ENCODE results near the gene ZFAND3. TPM values are rescaled to one million over a fixed set of nuclear protein-coding genes. Genes with fewer than 3 reads are reported as not detected.

The ZFAND3 gene, protein sequence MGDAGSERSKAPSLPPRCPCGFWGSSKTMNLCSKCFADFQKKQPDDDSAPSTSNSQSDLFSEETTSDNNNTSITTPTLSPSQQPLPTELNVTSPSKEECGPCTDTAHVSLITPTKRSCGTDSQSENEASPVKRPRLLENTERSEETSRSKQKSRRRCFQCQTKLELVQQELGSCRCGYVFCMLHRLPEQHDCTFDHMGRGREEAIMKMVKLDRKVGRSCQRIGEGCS
- 12.0 and 21.4 TPM in 2 replicates for polyA plus RNA-seq (2011; rRNA removed)
- polyA plus RNA-seq (2012; cell fraction: cytosol; rRNA removed), result 7.9 and 10.6 TPM in 2 replicates
- polyA plus RNA-seq (2012; cell fraction: nucleus; rRNA removed), result 8.3 and 14.5 TPM in 2 replicates
- 50.0 to 53.4 TPM (median 52.4 TPM) in 3 replicates for polyA plus RNA-seq (2017; fragmentation: RNase III; extraction: RNeasy Plus Mini Kit Qiagen cat#74134 plus additional on column Dnase treatment)
- polyA minus RNA-seq (2011; rRNA and poly(A)+ RNA removed), result 19.3 and 27.2 TPM in 2 replicates

DNA sequence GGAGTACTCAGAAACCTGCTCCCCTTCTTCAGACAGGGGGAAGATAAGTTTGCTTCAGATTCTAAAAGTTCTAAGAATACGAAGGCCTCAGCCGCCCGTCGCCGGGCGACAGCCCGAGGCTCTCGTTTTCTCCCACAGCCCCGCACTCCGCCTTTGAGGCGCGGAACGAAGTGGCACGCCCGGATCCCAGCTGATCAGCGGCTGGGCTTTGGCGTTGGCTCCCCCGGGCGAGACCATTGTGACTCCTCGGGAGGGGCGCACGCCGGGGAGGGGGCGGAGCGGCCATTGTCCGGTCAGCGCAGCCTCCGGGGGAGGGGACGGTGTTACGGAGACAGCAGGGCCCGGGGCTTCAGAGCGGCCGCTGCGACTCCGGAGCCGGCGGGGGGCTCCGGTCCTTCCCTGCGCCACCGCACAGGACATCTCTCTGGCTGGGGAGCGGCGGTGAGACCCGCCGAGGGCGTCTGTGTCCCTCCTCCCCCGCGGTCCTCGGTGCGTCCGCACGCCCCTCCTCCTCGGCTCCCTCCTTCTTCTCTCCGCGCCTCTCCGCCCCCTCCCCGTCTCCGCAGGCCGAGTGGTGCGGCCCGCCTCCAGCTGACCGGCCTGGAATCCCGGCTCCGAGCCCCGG lies at the start of gene ZFAND3:
Gene ZFAND3 (plus strand): TSS at position 551 of the 625 bp plus-strand sequence. CDS start 219 bp downstream, outside the sequence.
- Histone ChIP-seq H3K9me3 (no peaks in the 10 kb centered on the region), H3K4me3 (peak within 1 kb of the TSS; percentile 62), H3K4me2 (peak within 1 kb of the TSS; percentile 86), H3K4me1 (peaks cover 35% of the 10 kb centered on the region), H3K27ac (peak within 1 kb of the TSS; percentile 98 to 100)
- TF ChIP-seq GATA3 (IDR thresholded peaks at IDR 0.05; ENCODE audit: borderline replicate concordance) (peak; percentile 79; the same call in 1 of the 2 replicates), BHLHE40 (IDR thresholded peaks at IDR 0.05; ENCODE audit: low read depth, low read length) (peak; percentile 74), RCOR1 (IDR thresholded peaks at IDR 0.05; ENCODE audit: low read depth, low read length) (no peak), POLR2AphosphoS2 (conservative IDR thresholded peaks at IDR 0.05; ENCODE audit: low read length) (no peak), JUN (IDR thresholded peaks at IDR 0.05) (peak in 1 of 2 experiments; percentile 65; a peak in 2 of 5 replicates), MAZ (IDR thresholded peaks at IDR 0.05; ENCODE audit: borderline replicate concordance, low read depth, low read length) (peak; percentile 93)
- TF ChIP-seq, protein P1, sequence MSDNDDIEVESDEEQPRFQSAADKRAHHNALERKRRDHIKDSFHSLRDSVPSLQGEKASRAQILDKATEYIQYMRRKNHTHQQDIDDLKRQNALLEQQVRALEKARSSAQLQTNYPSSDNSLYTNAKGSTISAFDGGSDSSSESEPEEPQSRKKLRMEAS (IDR thresholded peaks at IDR 0.05), result peak; percentile 66
- TF ChIP-seq, protein P2, sequence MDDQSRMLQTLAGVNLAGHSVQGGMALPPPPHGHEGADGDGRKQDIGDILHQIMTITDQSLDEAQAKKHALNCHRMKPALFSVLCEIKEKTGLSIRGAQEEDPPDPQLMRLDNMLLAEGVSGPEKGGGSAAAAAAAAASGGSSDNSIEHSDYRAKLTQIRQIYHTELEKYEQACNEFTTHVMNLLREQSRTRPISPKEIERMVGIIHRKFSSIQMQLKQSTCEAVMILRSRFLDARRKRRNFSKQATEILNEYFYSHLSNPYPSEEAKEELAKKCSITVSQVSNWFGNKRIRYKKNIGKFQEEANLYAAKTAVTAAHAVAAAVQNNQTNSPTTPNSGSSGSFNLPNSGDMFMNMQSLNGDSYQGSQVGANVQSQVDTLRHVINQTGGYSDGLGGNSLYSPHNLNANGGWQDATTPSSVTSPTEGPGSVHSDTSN (IDR thresholded peaks at IDR 0.05), result peak; percentile 87
- peak; percentile 82 to 96 for DNase-seq (ENCODE audit: low read depth in 1 of 2, low spot score in 1 of 2)
- ATAC-seq, result peak; percentile 90 to 95
- WGBS (ENCODE audit: missing lambda C conversion rate), result 3% methylated on average over 18 of the region's 64 CpGs
- FAIRE-seq, result no peak
- ChIA-PET CTCF (interaction anchor here (2.3 kb wide), 1 partner anchor 28 kb away, joined by 13 read pairs; no protein-coding TSS in a partner anchor), POLR2A (interaction anchor here (0.7 to 2.0 kb wide), 6 partner anchors 24 to 820 kb away, joined by 3 to 7 read pairs (median 5); no protein-coding TSS in a partner anchor)

DNA sequence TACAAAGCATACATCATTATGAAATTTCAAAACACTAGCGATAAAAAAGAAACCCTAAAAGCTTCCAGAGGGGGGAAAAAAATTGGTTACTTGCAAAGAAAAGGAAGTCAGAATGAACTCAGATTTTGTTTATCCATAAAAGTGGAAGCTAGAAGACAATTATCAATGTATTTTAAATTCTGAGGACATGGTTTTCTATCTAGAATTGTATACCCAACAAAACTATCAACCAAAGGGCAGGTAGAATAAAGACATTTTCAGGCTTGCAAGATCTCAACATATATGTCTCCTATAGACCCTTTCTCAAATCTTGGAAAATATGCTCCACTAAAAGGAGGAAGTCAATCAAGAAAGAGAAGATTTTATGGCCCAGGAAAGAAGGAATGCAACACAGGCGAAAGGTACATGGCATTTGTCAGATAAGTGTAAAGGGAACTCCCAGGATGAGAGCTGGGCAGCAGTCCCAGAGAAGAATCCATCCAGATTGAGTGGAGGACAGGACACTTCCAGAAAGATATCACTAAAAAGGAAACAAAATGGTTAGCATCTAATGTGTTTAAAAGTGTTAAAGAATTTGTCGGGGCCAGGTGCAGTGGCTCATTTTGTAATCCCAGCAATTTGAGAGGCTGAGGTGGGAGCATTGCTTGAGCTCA lies 45.4 kb upstream of the ZFAND3 start:
- no peak for FAIRE-seq
- DNase-seq (ENCODE audit: low read depth in 1 of 2, low spot score in 1 of 2), result no peak
- CTCF ChIA-PET, result no interaction called here
- POLR2A ChIA-PET, result no interaction called here
- no peak overlapping the region for H3K4me3 ChIP-seq
- no peaks in the 10 kb centered on the region for H3K9me3 ChIP-seq
- H3K4me2 ChIP-seq, result no peak overlapping the region
- no peaks in the 10 kb centered on the region for H3K4me1 ChIP-seq
- no peak overlapping the region for H3K27ac ChIP-seq
- no peak for TF ChIP-seq CEBPB (IDR thresholded peaks at IDR 0.05)
- 92% methylated on average over 3 of the region's 3 CpGs for WGBS (ENCODE audit: missing lambda C conversion rate)
- no peak for ATAC-seq

DNA sequence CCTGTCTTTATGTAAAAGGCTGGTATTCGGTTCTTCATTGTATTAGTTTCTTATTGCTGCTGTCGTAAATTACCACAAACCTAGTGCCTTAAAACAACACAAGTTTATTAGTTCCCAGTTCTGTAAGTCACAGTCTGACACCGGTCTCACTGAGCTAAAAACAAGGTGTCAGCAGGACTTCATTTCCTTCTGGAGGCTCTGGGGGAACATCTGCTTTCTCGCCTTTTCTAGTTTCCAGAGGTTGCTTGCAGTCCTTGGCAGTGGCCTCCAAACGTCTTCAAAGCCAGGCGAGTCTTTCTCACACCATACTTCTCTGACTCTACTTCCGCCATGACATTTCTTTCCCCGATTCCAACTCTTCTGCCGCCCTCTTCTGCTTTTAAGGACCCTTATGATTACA lies 43.0 kb upstream of the ZFAND3 start:
- Histone ChIP-seq H3K9me3 (no peaks in the 10 kb centered on the region), H3K4me1 (no peaks in the 10 kb centered on the region), H3K4me3 (no peak overlapping the region), H3K27ac (no peak overlapping the region), H3K4me2 (no peak overlapping the region)
- FAIRE-seq (no peak), ATAC-seq (no peak), DNase-seq (ENCODE audit: low read depth in 1 of 2, low spot score in 1 of 2) (no peak)
- WGBS (ENCODE audit: missing lambda C conversion rate), result 76% methylated on average over 9 of the region's 9 CpGs
- ChIA-PET POLR2A (no interaction called here), CTCF (no interaction called here)
- TF ChIP-seq POLR2AphosphoS2 (conservative IDR thresholded peaks at IDR 0.05; ENCODE audit: low read length) (no peak), KDM5A (IDR thresholded peaks at IDR 0.05) (no peak)
- TF ChIP-seq, protein P3, sequence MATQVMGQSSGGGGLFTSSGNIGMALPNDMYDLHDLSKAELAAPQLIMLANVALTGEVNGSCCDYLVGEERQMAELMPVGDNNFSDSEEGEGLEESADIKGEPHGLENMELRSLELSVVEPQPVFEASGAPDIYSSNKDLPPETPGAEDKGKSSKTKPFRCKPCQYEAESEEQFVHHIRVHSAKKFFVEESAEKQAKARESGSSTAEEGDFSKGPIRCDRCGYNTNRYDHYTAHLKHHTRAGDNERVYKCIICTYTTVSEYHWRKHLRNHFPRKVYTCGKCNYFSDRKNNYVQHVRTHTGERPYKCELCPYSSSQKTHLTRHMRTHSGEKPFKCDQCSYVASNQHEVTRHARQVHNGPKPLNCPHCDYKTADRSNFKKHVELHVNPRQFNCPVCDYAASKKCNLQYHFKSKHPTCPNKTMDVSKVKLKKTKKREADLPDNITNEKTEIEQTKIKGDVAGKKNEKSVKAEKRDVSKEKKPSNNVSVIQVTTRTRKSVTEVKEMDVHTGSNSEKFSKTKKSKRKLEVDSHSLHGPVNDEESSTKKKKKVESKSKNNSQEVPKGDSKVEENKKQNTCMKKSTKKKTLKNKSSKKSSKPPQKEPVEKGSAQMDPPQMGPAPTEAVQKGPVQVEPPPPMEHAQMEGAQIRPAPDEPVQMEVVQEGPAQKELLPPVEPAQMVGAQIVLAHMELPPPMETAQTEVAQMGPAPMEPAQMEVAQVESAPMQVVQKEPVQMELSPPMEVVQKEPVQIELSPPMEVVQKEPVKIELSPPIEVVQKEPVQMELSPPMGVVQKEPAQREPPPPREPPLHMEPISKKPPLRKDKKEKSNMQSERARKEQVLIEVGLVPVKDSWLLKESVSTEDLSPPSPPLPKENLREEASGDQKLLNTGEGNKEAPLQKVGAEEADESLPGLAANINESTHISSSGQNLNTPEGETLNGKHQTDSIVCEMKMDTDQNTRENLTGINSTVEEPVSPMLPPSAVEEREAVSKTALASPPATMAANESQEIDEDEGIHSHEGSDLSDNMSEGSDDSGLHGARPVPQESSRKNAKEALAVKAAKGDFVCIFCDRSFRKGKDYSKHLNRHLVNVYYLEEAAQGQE (IDR thresholded peaks at IDR 0.05), result no peak

Measured in A549 (cell line).